ENCODE measurements around the gene CACNA1B.

GRCh38 chr9:138066049-138066448, 188.5 kb downstream of the CACNA1B start:
- TF ChIP-seq, protein P1, sequence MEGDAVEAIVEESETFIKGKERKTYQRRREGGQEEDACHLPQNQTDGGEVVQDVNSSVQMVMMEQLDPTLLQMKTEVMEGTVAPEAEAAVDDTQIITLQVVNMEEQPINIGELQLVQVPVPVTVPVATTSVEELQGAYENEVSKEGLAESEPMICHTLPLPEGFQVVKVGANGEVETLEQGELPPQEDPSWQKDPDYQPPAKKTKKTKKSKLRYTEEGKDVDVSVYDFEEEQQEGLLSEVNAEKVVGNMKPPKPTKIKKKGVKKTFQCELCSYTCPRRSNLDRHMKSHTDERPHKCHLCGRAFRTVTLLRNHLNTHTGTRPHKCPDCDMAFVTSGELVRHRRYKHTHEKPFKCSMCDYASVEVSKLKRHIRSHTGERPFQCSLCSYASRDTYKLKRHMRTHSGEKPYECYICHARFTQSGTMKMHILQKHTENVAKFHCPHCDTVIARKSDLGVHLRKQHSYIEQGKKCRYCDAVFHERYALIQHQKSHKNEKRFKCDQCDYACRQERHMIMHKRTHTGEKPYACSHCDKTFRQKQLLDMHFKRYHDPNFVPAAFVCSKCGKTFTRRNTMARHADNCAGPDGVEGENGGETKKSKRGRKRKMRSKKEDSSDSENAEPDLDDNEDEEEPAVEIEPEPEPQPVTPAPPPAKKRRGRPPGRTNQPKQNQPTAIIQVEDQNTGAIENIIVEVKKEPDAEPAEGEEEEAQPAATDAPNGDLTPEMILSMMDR (conservative IDR thresholded peaks at IDR 0.05 in 1 of 2, IDR thresholded peaks at IDR 0.05 in 1 of 2; ENCODE audit: extremely low read depth in 1 of 2, insufficient read depth in 1 of 2, low read depth in 1 of 2, low read length in 2 of 2), result no peak
- TF ChIP-seq EZH2 (IDR thresholded peaks at IDR 0.05; ENCODE audit: borderline replicate concordance, low read length), result no peak

Data from mammary epithelial cell (primary cell).